GM12874 (cell line): ENCODE measurements around the gene RND1.

Experiments used
- CTCF ChIP-seq: IDR thresholded peaks from 2 replicates; pipeline ENCODE4 v1.5.1; 2011; ENCODE audit warnings: low read depth, mild to moderate bottlenecking, control low read depth, low read length, moderate library complexity; ENCODE audit not compliant: insufficient read depth

The RND1 gene

GRCh38 chr12:48865281-48866051, at the start of gene RND1:
RND1 (minus strand) TSS chr12:48865870; CDS start chr12:48865767, 103 bp downstream.
- no peak for TF ChIP-seq CTCF

- TF ChIP-seq CTCF: no peak
Measured at GRCh38 chr12:48910196-48910595, 44.5 kb upstream of the RND1 start.

GRCh38 chr12:48907245-48907644, 41.6 kb upstream of the RND1 start:
- TF ChIP-seq CTCF: no peak

- peak; percentile 76 for TF ChIP-seq CTCF
Measured at GRCh38 chr12:48903982-48904411, 38.3 kb upstream of the RND1 start.

GRCh38 chr12:48903363-48903981, 37.8 kb upstream of the RND1 start:
- TF ChIP-seq CTCF: no peak

GRCh38 chr12:48901278-48901677, 35.6 kb upstream of the RND1 start:
- TF ChIP-seq CTCF: no peak

- TF ChIP-seq CTCF: no peak
Measured at GRCh38 chr12:48899651-48900050, 34.0 kb upstream of the RND1 start.
